OCI-LY3 (cell line): ENCODE results near the gene WDR18.

Experiments used
- EZH2phosphoT487 ChIP-seq: fragments of 200-600 bp; shearing (Covaris generic); IDR thresholded peaks from 2 replicates; pipeline ENCODE4 v1.6.1; 2018; ENCODE audit warnings: antibody characterized with exemption, mixed run types, low read depth
- TF ChIP-seq, protein P1 (sequence below): fragments of 200-600, 300-600 bp; sonication (generic); IDR thresholded peaks from 2 replicates; pipeline ENCODE4 v1.5.1; 2014; ENCODE audit warnings: antibody characterized with exemption, low read length, low read depth

DNA sequence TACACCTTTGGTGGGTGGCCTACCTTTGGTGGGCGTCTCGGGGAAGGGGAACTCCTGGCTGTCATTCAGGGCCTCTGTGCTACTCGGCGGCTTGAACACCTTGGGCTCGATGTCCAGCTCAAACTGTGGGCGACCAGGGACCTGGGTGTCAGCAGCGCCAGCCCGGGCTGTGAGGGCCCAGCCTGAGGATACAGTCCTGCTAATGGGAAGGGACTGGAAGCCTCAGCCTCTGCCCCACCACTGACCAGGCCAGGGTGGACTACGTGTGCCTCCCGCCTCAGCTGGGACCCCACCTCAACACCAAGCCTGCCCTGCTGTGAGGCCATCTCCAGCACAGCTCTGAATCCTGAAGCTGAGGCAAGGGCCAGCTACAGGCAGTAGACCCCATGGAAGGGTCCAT is 29.1 kb downstream of the WDR18 start:
- TF ChIP-seq, protein P1, sequence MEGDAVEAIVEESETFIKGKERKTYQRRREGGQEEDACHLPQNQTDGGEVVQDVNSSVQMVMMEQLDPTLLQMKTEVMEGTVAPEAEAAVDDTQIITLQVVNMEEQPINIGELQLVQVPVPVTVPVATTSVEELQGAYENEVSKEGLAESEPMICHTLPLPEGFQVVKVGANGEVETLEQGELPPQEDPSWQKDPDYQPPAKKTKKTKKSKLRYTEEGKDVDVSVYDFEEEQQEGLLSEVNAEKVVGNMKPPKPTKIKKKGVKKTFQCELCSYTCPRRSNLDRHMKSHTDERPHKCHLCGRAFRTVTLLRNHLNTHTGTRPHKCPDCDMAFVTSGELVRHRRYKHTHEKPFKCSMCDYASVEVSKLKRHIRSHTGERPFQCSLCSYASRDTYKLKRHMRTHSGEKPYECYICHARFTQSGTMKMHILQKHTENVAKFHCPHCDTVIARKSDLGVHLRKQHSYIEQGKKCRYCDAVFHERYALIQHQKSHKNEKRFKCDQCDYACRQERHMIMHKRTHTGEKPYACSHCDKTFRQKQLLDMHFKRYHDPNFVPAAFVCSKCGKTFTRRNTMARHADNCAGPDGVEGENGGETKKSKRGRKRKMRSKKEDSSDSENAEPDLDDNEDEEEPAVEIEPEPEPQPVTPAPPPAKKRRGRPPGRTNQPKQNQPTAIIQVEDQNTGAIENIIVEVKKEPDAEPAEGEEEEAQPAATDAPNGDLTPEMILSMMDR, result no peak
- TF ChIP-seq EZH2phosphoT487, result no peak
